Tibial artery (tissue), 4 donors: ENCODE measurements around the gene CENPA.
"Not testable (repeated sequence)": the region's sequence is repeated elsewhere in the genome, so short reads cannot be mapped to it uniquely, and the experiment has no call there.

ENCODE experiments used
- DNase-seq, 2 donors: peaks; one replicate each; pipeline ENCODE4 v3.0.0-alpha.2; 2019
- H3K27ac ChIP-seq, 2 donors: fragments of 200-600 bp; sonication (generic) in 1 of 2; 1 replicate in 1 of 2; 2 replicates in 1 of 2; pipeline ENCODE4 v1.5.1; 2018 to 2019; ENCODE audit warnings: mild to moderate bottlenecking in 1 of 2
- H3K27me3 ChIP-seq, 2 donors: fragments of 200-600 bp; sonication (generic) in 1 of 2; one replicate each; pipeline versions ENCODE4 v1.5.1 to v1.6.0; 2016 to 2019
- H3K36me3 ChIP-seq, 3 donors: fragments of 200-600 bp; sonication (generic) in 2 of 3; one replicate each; pipeline ENCODE4 v1.5.1; 2016 to 2019; ENCODE audit warnings: mild to moderate bottlenecking in 2 of 3
- H3K4me1 ChIP-seq, 4 donors: fragments of 200-600 bp; sonication (generic) in 2 of 4; 1 replicate in 3 of 4; 2 replicates in 1 of 4; pipeline ENCODE4 v1.5.1; 2016 to 2019
- H3K4me3 ChIP-seq, 2 donors: fragments of 200-600 bp; sonication (generic) in 1 of 2; 1 replicate in 1 of 2; 2 replicates in 1 of 2; pipeline ENCODE4 v1.5.1; 2018 to 2019; ENCODE audit warnings: mild to moderate bottlenecking in 2 of 2
- H3K9me3 ChIP-seq, 3 donors: fragments of 200-600 bp; sonication (generic) in 1 of 3; one replicate each; pipeline ENCODE4 v1.5.1; 2016 to 2019
- CTCF ChIP-seq, 2 experiments: fragments of 200-600 bp in 1 of 2; fragments of 450-650 bp in 1 of 2; IDR thresholded peaks; one replicate each; pipeline ENCODE4 v1.5.1; 2017 to 2019; ENCODE audit warnings: antibody characterized with exemption in 2 of 2, mild to moderate bottlenecking in 1 of 2, moderate library complexity in 1 of 2
- intact Hi-C: fragments of 100-400 bp; cut with DNase I; formaldehyde crosslinking; loops from one replicate; pipeline ENCODE4 v1.15.0; 2023; ENCODE audit warnings: low total_unique reads

CENPA gene

GRCh38 chr2:26786207-26787028 is 562 bp downstream of the CENPA start:
- Histone ChIP-seq H3K4me1 (peaks cover 0 to 17% (median 10%) of the 10 kb centered on the region in 4 donors), H3K4me3 (peak overlapping the region; percentile 54 to 62), H3K27ac (no peak overlapping the region), H3K9me3 (no peaks in the 10 kb centered on the region), H3K27me3 (peaks cover 0 to 6% of the 10 kb centered on the region in 2 donors), H3K36me3 (peaks cover 2 to 4% (median 3%) of the 10 kb centered on the region in 3 donors)
- no peak for TF ChIP-seq CTCF (IDR thresholded peaks at IDR 0.05)
- intact Hi-C loops, result no loop called here
- DNase-seq, result no peak

- H3K4me1 ChIP-seq, result no peaks in the 10 kb centered on the region
- TF ChIP-seq CTCF (IDR thresholded peaks at IDR 0.05), result no peak
- intact Hi-C loops, result no loop called here
- H3K4me3 ChIP-seq, result no peak overlapping the region
- peaks cover 0 to 12% of the 10 kb centered on the region in 2 donors for H3K27me3 ChIP-seq
- no peak overlapping the region for H3K27ac ChIP-seq
- no peak for DNase-seq
- no peaks in the 10 kb centered on the region for H3K9me3 ChIP-seq
- no peaks in the 10 kb centered on the region for H3K36me3 ChIP-seq
These were observed 6.9 kb downstream of the CENPA start for GRCh38 chr2:26792720-26793119.

DNA sequence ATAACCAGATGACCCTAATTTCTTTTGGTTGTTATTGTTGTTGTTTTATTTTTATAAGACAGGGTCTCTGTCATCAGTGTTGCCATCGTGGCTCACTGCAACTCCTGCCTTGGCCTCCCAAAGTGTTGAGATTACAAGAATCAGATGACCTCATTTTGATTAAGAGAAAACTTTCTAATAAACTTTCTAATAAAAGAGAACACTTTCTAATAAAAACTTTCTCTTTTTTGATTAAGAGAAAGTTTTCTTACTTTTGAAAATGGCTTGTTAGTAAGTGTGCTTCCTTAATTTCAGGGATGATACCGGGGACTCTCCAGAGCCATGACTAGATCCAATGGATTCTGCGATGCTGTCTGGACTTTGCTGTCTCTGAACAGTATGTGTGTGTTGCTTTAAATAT is 7.7 kb downstream of the CENPA start:
- no peak overlapping the region for H3K27ac ChIP-seq
- intact Hi-C loops, result no loop called here
- no peaks in the 10 kb centered on the region for H3K4me1 ChIP-seq
- TF ChIP-seq CTCF (IDR thresholded peaks at IDR 0.05), result no peak
- no peaks in the 10 kb centered on the region for H3K36me3 ChIP-seq
- no peaks in the 10 kb centered on the region for H3K9me3 ChIP-seq
- peaks cover 0 to 12% of the 10 kb centered on the region in 2 donors for H3K27me3 ChIP-seq
- no peak for DNase-seq
- no peak overlapping the region for H3K4me3 ChIP-seq

DNA sequence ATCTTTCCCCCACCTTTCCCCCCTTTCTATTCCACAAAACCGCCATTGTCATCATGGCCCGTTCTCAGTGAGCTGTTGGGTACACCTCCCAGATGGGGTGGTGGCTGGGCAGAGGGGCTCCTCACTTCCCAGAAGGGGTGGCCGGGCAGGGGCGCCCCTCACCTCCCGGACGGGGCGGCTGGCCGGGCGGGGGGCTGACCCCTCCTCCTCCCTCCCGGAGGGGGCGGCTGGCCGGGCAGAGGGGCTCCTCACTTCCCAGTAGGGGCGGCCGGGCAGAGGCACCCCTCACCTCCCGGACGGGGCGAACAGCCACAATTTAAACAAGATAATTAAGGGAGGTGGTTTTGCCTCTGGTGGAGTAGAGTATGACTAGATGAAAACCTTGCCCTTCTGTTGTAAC is 9.3 kb downstream of the CENPA start:
- peaks cover 0 to 12% of the 10 kb centered on the region in 2 donors for H3K27me3 ChIP-seq
- H3K4me3 ChIP-seq, DNase-seq, intact Hi-C loops, H3K27ac ChIP-seq, H3K36me3 ChIP-seq, H3K4me1 ChIP-seq, H3K9me3 ChIP-seq: not testable (repeated sequence)

DNA sequence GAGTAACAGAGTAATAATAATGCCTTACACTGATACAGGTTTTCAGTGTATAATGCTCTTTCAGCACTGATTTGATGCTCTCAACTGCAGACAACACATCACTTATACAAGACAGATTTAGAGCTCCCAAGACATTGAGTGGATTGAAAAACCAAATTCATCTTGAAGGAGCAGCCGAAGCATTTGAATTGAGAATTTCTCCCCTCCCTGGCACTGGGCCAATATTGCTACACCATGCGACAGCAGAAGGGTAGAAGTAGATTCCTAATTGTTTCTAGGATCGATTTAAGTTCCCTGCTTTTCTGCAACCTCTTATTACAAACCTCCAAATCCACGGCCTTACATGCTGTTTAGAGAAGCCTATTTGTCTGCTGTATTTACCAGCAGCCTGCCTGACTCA is 15.5 kb downstream of the CENPA start:
- TF ChIP-seq CTCF (IDR thresholded peaks at IDR 0.05), result no peak
- intact Hi-C loops, result no loop called here
- DNase-seq, result no peak
- Histone ChIP-seq H3K9me3 (no peaks in the 10 kb centered on the region), H3K27me3 (no peaks in the 10 kb centered on the region), H3K4me1 (no peaks in the 10 kb centered on the region), H3K36me3 (no peaks in the 10 kb centered on the region), H3K4me3 (no peak overlapping the region), H3K27ac (no peak overlapping the region)

GRCh38 chr2:26801796-26802195 is 15.9 kb downstream of the CENPA start:
- no peak for DNase-seq
- Histone ChIP-seq H3K27me3 (no peaks in the 10 kb centered on the region), H3K4me3 (no peak overlapping the region), H3K27ac (no peak overlapping the region), H3K36me3 (no peaks in the 10 kb centered on the region), H3K4me1 (no peaks in the 10 kb centered on the region), H3K9me3 (no peaks in the 10 kb centered on the region)
- TF ChIP-seq CTCF (IDR thresholded peaks at IDR 0.05), result no peak
- intact Hi-C loops, result no loop called here
